SK-N-SH (cell line): Measurements from ENCODE around the gene PYY. TPM values are rescaled to one million over a fixed set of nuclear protein-coding genes. Genes with fewer than 3 reads are reported as not detected.

Experiments used
- CTCF ChIA-PET: fragments of 300-600, 350-600 bp; formaldehyde crosslinking; extraction: SDS; loops from one replicate; lab custom pipeline; 2021; lab: Yijun Ruan, JAX
- POLR2A ChIA-PET: fragments of 350-600 bp; sonication (Branson Sonifier 250); formaldehyde crosslinking; extraction: SDS; loops from one replicate; lab custom pipeline; 2020; ENCODE audit warnings: antibody characterized with exemption, inconsistent platforms; lab: Yijun Ruan, JAX
- DNase-seq: peaks from one replicate; pipeline ENCODE4 v3.0.0; 2012
- H2AFZ ChIP-seq: fragments of 200-600 bp; sonication (generic); 2 replicates; pipeline ENCODE4 v1.8.1; 2016; ENCODE audit warnings: antibody characterized with exemption, mild to moderate bottlenecking, low read depth
- H3F3A ChIP-seq: fragments of 200-600 bp; sonication (generic); replicated peaks from 2 replicates; pipeline ENCODE3; 2016; ENCODE audit warnings: antibody characterized with exemption, mild to moderate bottlenecking; ENCODE audit not compliant: insufficient read depth
- H3K27ac ChIP-seq, 2 experiments: fragments of 200-500 bp in 1 of 2; fragments of 200-600 bp in 1 of 2; sonication (Bioruptor generic) in 1 of 2; sonication (generic), shearing (Covaris generic) in 1 of 2; 2 replicates each; pipeline versions ENCODE4 v1.5.1 to v1.6.1; 2014 to 2016; ENCODE audit warnings: low read depth in 2 of 2, inconsistent platforms in 1 of 2, low read length in 1 of 2, mild to moderate bottlenecking in 1 of 2, mixed read lengths in 1 of 2
- H3K27me3 ChIP-seq: fragments of 200-600 bp; sonication (generic), shearing (Covaris generic); 2 replicates; pipeline ENCODE4 v1.6.1; 2016; ENCODE audit warnings: mixed run types; ENCODE audit not compliant: insufficient read depth
- H3K36me3 ChIP-seq, 2 experiments: fragments of 200-500 bp in 1 of 2; fragments of 200-600 bp in 1 of 2; sonication (Bioruptor generic) in 1 of 2; sonication (generic) in 1 of 2; replicated peaks in 1 of 2; 2 replicates each; pipeline versions ENCODE3 to v1.5.1; 2014 to 2016; ENCODE audit warnings: low read length in 1 of 2, mild to moderate bottlenecking in 1 of 2; ENCODE audit not compliant: insufficient read depth in 2 of 2, control insufficient read depth in 1 of 2
- H3K4me1 ChIP-seq, 2 experiments: fragments of 200-500 bp in 1 of 2; fragments of 200-600 bp in 1 of 2; sonication (Bioruptor generic) in 1 of 2; sonication (generic), shearing (Covaris generic) in 1 of 2; 2 replicates each; pipeline versions ENCODE4 v1.5.1 to v1.6.1; 2014 to 2016; ENCODE audit warnings: low read depth in 1 of 2, low read length in 1 of 2, mixed run types in 1 of 2; ENCODE audit not compliant: insufficient read depth in 2 of 2, control insufficient read depth in 1 of 2
- H3K4me2 ChIP-seq: fragments of 200-600 bp; sonication (generic), shearing (Covaris generic); 2 replicates; pipeline ENCODE4 v1.6.1; 2017; ENCODE audit warnings: mixed run types
- H3K4me3 ChIP-seq, 2 experiments: fragments of 200-500 bp in 1 of 2; fragments of 200-600 bp in 1 of 2; sonication (Bioruptor generic) in 1 of 2; sonication (generic), shearing (Covaris generic) in 1 of 2; 2 replicates each; pipeline versions ENCODE4 v1.5.1 to v1.8.1; 2014 to 2016; ENCODE audit warnings: low read depth in 2 of 2, inconsistent platforms in 1 of 2, low read length in 1 of 2, mild to moderate bottlenecking in 1 of 2, mixed read lengths in 1 of 2, moderate library complexity in 1 of 2
- H3K79me2 ChIP-seq: fragments of 200-600 bp; sonication (generic); 2 replicates; pipeline ENCODE4 v1.8.1; 2017; ENCODE audit warnings: mild to moderate bottlenecking; ENCODE audit not compliant: insufficient read depth
- H3K9ac ChIP-seq: fragments of 200-600 bp; sonication (generic); 2 replicates; pipeline ENCODE4 v1.6.1; 2017; ENCODE audit warnings: mixed run types
- H3K9me2 ChIP-seq: fragments of 200-600 bp; sonication (generic); 2 replicates; pipeline ENCODE4 v1.6.1; 2017; ENCODE audit warnings: mixed run types
- H3K9me3 ChIP-seq: fragments of 200-600 bp; sonication (generic); 2 replicates; pipeline ENCODE4 v1.6.1; 2017; ENCODE audit warnings: mixed run types, mild to moderate bottlenecking, moderate library complexity
- H4K20me1 ChIP-seq: fragments of 200-600 bp; sonication (generic); 2 replicates; pipeline ENCODE4 v1.6.1; 2017; ENCODE audit warnings: mild to moderate bottlenecking, mixed run types; ENCODE audit not compliant: insufficient read depth
- CHD2 ChIP-seq: fragments of 150-350 bp; IDR thresholded peaks from 2 replicates; pipeline ENCODE4 v1.6.1; 2018; ENCODE audit warnings: low read length; ENCODE audit not compliant: partially characterized antibody
- EP300 ChIP-seq, 2 experiments: IDR thresholded peaks; 2 replicates each; pipeline versions ENCODE4 v1.4.0 to v1.6.1; 2012; ENCODE audit warnings: borderline replicate concordance in 1 of 2, low read depth in 1 of 2, low read length in 1 of 2
- EZH2phosphoT487 ChIP-seq: fragments of 200-600 bp; sonication (generic); IDR thresholded peaks from 2 replicates; pipeline ENCODE4 v1.6.1; 2017; ENCODE audit warnings: low read depth, mixed run types, mild to moderate bottlenecking, antibody characterized with exemption, moderate library complexity, borderline replicate concordance
- GATA2 ChIP-seq: sonication (generic); formaldehyde crosslinking; IDR thresholded peaks from 2 replicates; pipeline ENCODE4 v1.5.0; 2020; ENCODE audit warnings: mild to moderate bottlenecking, missing genetic modification reagents
- JUND ChIP-seq: IDR thresholded peaks from 2 replicates; pipeline ENCODE4 v1.4.0; 2012
- NFIC ChIP-seq: IDR thresholded peaks from 2 replicates; pipeline ENCODE4 v1.4.0; 2012; ENCODE audit warnings: borderline replicate concordance
- NRF1 ChIP-seq: IDR thresholded peaks from 2 replicates; pipeline ENCODE4 v1.6.1; 2012; ENCODE audit warnings: low read depth, mild to moderate bottlenecking, low read length
- POLR2AphosphoS5 ChIP-seq: IDR thresholded peaks from 2 replicates; pipeline ENCODE4 v1.6.1; 2012; ENCODE audit warnings: low read depth, low read length
- RCOR1 ChIP-seq: fragments of 150-350 bp; IDR thresholded peaks from 2 replicates; pipeline ENCODE4 v1.6.1; 2017; ENCODE audit warnings: antibody characterized with exemption, low read length
- RFX5 ChIP-seq: IDR thresholded peaks from 2 replicates; pipeline ENCODE4 v1.6.1; 2012; ENCODE audit warnings: mild to moderate bottlenecking, improper control_type of control experiment, low read length
- SIN3A ChIP-seq: IDR thresholded peaks from 2 replicates; pipeline ENCODE4 v1.6.1; 2012; ENCODE audit warnings: low read depth, mild to moderate bottlenecking, low read length, moderate library complexity, borderline replicate concordance
- SMC3 ChIP-seq: IDR thresholded peaks from 2 replicates; pipeline ENCODE4 v1.6.1; 2012; ENCODE audit warnings: low read depth, low read length, improper control_type of control experiment
- TAF1 ChIP-seq: IDR thresholded peaks from 2 replicates; pipeline ENCODE4 v1.6.1; 2012; ENCODE audit warnings: low read depth, mild to moderate bottlenecking, low read length, moderate library complexity, borderline replicate concordance
- TEAD4 ChIP-seq: IDR thresholded peaks from 2 replicates; pipeline ENCODE4 v1.4.0; 2012; ENCODE audit warnings: mild to moderate bottlenecking, borderline replicate concordance; ENCODE audit not compliant: insufficient read depth
- WGBS: methylation state at CpG from one replicate; pipeline ENCODE4 v1.1.6; 2017; ENCODE audit warnings: low lambda C conversion rate; 5-methylcytosine and 5-hydroxymethylcytosine counted together
- polyA plus RNA-seq, 3 experiments: library from polyadenylated mRNA; depleted of rRNA; stranded (reverse); fragments of >200 nt; gene quantifications; 2 replicates each; pipeline ENCODE4 v1.2.3, GENCODE V29; 2012
- TF ChIP-seq, protein P1 (sequence below): fragments of 200-600 bp; sonication (generic); IDR thresholded peaks from 2 replicates; pipeline ENCODE4 v1.6.1; 2017; ENCODE audit warnings: antibody characterized with exemption, mild to moderate bottlenecking, moderate library complexity
- TF ChIP-seq, protein P2 (sequence below): IDR thresholded peaks from 2 replicates; pipeline ENCODE4 v1.4.0; 2012; ENCODE audit warnings: low read depth, borderline replicate concordance
- TF ChIP-seq, protein P3 (sequence below): IDR thresholded peaks from 2 replicates; pipeline ENCODE4; 2012
- TF ChIP-seq, protein P4 (sequence below): IDR thresholded peaks from 2 replicates; pipeline ENCODE4 v1.4.0; 2012; ENCODE audit warnings: low read depth
- TF ChIP-seq, protein P5 (sequence below): IDR thresholded peaks from 2 replicates; pipeline ENCODE4 v1.4.0; 2012; ENCODE audit warnings: low read depth, borderline replicate concordance
- TF ChIP-seq, protein P6 (sequence below): fragments of 150-350 bp; IDR thresholded peaks from 2 replicates; pipeline ENCODE4 v1.6.1; 2017; ENCODE audit warnings: antibody characterized with exemption, low read length, low read depth, borderline replicate concordance

Gene PYY
- polyA plus RNA-seq, 1 of the 3 experiments (the other 2 are of a cell fraction), result 0.21 TPM

DNA sequence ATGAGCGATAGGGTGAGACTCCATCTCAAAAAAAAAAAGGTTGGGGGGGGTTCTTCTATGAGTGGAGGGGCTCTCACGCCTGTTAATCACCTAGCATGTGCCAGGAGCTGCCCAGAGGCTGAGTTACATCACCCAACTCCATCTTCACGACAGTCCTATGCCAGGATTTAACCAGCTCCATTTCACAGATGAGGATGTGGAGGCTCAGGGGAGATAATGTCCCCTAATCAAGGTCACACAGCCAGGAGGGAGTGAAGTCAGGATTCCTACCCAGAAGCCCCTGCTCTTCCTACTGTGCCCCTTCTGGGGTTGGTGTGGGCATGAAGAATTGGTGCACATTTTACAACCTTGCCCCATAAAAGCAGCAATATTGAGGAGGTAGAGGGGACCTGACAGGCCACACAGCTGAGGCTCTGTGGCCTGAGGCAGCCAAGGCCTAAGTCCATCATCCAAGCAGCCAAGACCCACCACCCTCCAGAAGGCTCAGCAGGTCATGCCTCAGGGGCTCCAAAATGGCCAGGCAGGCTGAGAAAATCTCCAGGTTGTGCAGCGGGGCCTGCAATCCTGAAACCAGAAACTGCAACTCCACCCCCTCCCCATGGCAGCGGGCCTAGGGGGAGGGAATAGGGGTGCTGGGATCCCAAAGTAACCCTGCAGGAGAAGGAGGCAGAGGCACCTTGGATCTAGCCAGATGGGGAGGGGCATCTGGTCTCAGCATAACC lies 18.4 kb downstream of the PYY start (continued):
- TF ChIP-seq, protein P1, sequence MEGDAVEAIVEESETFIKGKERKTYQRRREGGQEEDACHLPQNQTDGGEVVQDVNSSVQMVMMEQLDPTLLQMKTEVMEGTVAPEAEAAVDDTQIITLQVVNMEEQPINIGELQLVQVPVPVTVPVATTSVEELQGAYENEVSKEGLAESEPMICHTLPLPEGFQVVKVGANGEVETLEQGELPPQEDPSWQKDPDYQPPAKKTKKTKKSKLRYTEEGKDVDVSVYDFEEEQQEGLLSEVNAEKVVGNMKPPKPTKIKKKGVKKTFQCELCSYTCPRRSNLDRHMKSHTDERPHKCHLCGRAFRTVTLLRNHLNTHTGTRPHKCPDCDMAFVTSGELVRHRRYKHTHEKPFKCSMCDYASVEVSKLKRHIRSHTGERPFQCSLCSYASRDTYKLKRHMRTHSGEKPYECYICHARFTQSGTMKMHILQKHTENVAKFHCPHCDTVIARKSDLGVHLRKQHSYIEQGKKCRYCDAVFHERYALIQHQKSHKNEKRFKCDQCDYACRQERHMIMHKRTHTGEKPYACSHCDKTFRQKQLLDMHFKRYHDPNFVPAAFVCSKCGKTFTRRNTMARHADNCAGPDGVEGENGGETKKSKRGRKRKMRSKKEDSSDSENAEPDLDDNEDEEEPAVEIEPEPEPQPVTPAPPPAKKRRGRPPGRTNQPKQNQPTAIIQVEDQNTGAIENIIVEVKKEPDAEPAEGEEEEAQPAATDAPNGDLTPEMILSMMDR, result no peak
- TF ChIP-seq EZH2phosphoT487 (no peak), NFIC (no peak), TEAD4 (no peak), RCOR1 (no peak), JUND (no peak), CHD2 (no peak), SIN3A (no peak), POLR2AphosphoS5 (no peak)
- TF ChIP-seq, protein P2, sequence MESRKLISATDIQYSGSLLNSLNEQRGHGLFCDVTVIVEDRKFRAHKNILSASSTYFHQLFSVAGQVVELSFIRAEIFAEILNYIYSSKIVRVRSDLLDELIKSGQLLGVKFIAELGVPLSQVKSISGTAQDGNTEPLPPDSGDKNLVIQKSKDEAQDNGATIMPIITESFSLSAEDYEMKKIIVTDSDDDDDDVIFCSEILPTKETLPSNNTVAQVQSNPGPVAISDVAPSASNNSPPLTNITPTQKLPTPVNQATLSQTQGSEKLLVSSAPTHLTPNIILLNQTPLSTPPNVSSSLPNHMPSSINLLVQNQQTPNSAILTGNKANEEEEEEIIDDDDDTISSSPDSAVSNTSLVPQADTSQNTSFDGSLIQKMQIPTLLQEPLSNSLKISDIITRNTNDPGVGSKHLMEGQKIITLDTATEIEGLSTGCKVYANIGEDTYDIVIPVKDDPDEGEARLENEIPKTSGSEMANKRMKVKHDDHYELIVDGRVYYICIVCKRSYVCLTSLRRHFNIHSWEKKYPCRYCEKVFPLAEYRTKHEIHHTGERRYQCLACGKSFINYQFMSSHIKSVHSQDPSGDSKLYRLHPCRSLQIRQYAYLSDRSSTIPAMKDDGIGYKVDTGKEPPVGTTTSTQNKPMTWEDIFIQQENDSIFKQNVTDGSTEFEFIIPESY, result no peak
- TF ChIP-seq, all 33 proteins: peak for 0

DNA sequence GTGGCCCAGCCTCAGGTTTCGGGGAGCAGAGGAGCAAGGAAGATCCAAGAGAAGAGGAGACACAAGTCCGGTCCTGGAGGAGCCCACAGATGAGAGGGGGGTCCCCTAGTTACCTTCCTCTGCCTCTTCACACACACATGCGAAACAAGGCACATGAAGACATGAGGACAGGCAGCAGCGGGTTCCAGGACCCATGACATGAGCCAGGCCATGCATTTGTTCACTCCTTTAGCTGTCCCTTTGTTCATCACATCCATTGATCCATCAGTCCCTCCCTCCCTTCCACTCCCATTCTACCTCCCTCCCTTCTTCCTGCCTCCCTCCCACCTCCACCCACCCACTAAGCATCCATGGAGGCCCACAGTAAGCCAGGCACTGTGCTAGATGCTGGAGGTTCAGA lies 20.8 kb downstream of the PYY start:
- Histone ChIP-seq H3F3A (no peaks in the 10 kb centered on the region), H3K79me2 (no peaks in the 10 kb centered on the region), H3K4me3 (no peak overlapping the region), H3K4me2 (no peak overlapping the region), H3K36me3 (no peaks in the 10 kb centered on the region), H3K9me2 (no peaks in the 10 kb centered on the region), H4K20me1 (no peaks in the 10 kb centered on the region), H3K27ac (no peak overlapping the region), H2AFZ (no peak overlapping the region), H3K9ac (no peak overlapping the region), H3K27me3 (no peaks in the 10 kb centered on the region; the same call in 1 of the 2 replicates), H3K9me3 (no peaks in the 10 kb centered on the region), H3K4me1 (peaks cover 0 to 3% of the 10 kb centered on the region in 2 experiments; a peak in 1 of 4 replicates)
- 73% methylated on average over 3 of the region's 4 CpGs for WGBS
- DNase-seq, result no peak
- ChIA-PET CTCF (interaction anchor here (1.0 to 1.7 kb wide), 4 partner anchors 11 to 63 kb away, joined by 3 to 5 read pairs (median 4); no protein-coding TSS in a partner anchor), POLR2A (no interaction called here)
- TF ChIP-seq POLR2AphosphoS5 (no peak), GATA2 (CRISPR knock-in tag) (no peak), TAF1 (no peak), SMC3 (no peak), SIN3A (no peak), NRF1 (no peak), JUND (no peak), RCOR1 (no peak), EP300 (IDR thresholded peaks at IDR 0.05; ENCODE audit: borderline replicate concordance in 1 of 2, low read depth in 1 of 2, low read length in 1 of 2) (no peak), RFX5 (no peak)
- TF ChIP-seq, protein P3, sequence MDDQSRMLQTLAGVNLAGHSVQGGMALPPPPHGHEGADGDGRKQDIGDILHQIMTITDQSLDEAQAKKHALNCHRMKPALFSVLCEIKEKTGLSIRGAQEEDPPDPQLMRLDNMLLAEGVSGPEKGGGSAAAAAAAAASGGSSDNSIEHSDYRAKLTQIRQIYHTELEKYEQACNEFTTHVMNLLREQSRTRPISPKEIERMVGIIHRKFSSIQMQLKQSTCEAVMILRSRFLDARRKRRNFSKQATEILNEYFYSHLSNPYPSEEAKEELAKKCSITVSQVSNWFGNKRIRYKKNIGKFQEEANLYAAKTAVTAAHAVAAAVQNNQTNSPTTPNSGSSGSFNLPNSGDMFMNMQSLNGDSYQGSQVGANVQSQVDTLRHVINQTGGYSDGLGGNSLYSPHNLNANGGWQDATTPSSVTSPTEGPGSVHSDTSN, result no peak
- TF ChIP-seq, protein P4, sequence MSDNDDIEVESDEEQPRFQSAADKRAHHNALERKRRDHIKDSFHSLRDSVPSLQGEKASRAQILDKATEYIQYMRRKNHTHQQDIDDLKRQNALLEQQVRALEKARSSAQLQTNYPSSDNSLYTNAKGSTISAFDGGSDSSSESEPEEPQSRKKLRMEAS, result no peak
- TF ChIP-seq, protein P2, result no peak
- TF ChIP-seq, protein P5, sequence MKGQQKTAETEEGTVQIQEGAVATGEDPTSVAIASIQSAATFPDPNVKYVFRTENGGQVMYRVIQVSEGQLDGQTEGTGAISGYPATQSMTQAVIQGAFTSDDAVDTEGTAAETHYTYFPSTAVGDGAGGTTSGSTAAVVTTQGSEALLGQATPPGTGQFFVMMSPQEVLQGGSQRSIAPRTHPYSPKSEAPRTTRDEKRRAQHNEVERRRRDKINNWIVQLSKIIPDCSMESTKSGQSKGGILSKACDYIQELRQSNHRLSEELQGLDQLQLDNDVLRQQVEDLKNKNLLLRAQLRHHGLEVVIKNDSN, result no peak
- TF ChIP-seq, protein P6, sequence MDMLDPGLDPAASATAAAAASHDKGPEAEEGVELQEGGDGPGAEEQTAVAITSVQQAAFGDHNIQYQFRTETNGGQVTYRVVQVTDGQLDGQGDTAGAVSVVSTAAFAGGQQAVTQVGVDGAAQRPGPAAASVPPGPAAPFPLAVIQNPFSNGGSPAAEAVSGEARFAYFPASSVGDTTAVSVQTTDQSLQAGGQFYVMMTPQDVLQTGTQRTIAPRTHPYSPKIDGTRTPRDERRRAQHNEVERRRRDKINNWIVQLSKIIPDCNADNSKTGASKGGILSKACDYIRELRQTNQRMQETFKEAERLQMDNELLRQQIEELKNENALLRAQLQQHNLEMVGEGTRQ, result no peak
